ENCODE measurements around the gene ORMDL3. TPM values are rescaled to one million over a fixed set of nuclear protein-coding genes. Genes with fewer than 3 reads are reported as not detected.

ORMDL3 gene
- total and polyA plus RNA-seq, 10 of the 15 experiments (the other 5 are each of a cell fraction or from before 2014, with no cell fraction given): 8.8 to 98.1 (median 49.9) TPM

- DNase-seq (ENCODE audit: low read depth, low spot score): no peak
- TF ChIP-seq SIN3A (IDR thresholded peaks at IDR 0.05; ENCODE audit: low read depth, low read length) (no peak), EGR1 (IDR thresholded peaks at IDR 0.05; ENCODE audit: borderline replicate concordance in 1 of 2, low read depth in 2 of 2, low read length in 2 of 2) (no peak), GABPA (IDR thresholded peaks at IDR 0.05; ENCODE audit: low read depth) (no peak), ASH2L (IDR thresholded peaks at IDR 0.05; ENCODE audit: borderline replicate concordance, low read depth) (no peak), ZBTB11 (CRISPR knock-in tag; IDR thresholded peaks at IDR 0.05) (no peak), FOS (IDR thresholded peaks at IDR 0.05; ENCODE audit: borderline replicate concordance, extremely low read depth, insufficient read length) (no peak), NFXL1 (IDR thresholded peaks at IDR 0.05; ENCODE audit: borderline replicate concordance) (no peak), ESRRA (IDR thresholded peaks at IDR 0.05; ENCODE audit: low read length) (no peak), RBBP5 (conservative IDR thresholded peaks at IDR 0.05) (no peak), STAT1 (conservative IDR thresholded peaks at IDR 0.05) (no peak), EZH2 (IDR thresholded peaks at IDR 0.05; ENCODE audit: borderline replicate concordance, control insufficient read depth, low read depth, low read length) (no peak), ETV6 (conservative IDR thresholded peaks at IDR 0.05 in 1 of 2, IDR thresholded peaks at IDR 0.05 in 1 of 2; ENCODE audit: borderline replicate concordance in 1 of 2, low read depth in 1 of 2) (no peak), MAX (IDR thresholded peaks at IDR 0.05; ENCODE audit: low read depth, low read length) (no peak), BACH1 (IDR thresholded peaks at IDR 0.05; ENCODE audit: borderline replicate concordance) (no peak), USF1 (IDR thresholded peaks at IDR 0.05; ENCODE audit: borderline replicate concordance, extremely low read length, insufficient read depth, low read depth, low read length) (no peak), PKNOX1 (IDR thresholded peaks at IDR 0.05) (no peak), CREB1 (IDR thresholded peaks at IDR 0.05; ENCODE audit: low read depth) (no peak)
These were observed 41.4 kb upstream of the ORMDL3 start for GRCh38 chr17:39968761-39969160.

More at GRCh38 chr17:39968761-39969160, 41.4 kb upstream of the ORMDL3 start:
- H3K9me3 ChIP-seq (replicated peaks; ENCODE audit: control insufficient read depth, insufficient read depth, low read length): no peaks in the 10 kb centered on the region
- intact Hi-C loops (cut with micrococcal nuclease; ENCODE audit: unreplicated experiment) (no loop called here), in situ Hi-C loops (cut with MboI) (no loop called here)
- ATAC-seq (no peak), FAIRE-seq (no peak)
- SMC1A ChIA-PET (ENCODE audit: uncharacterized antibody, unreplicated experiment): interaction anchor here (0.8 kb wide), 1 partner anchor 12 kb away, joined by 3 read pairs; no protein-coding TSS in a partner anchor
- peaks cover 0 to 4% of the 10 kb centered on the region in 2 experiments; a peak in 2 of 4 replicates for H3K27me3 ChIP-seq (replicated peaks in 1 of 2; ENCODE audit: control insufficient read depth in 2 of 2, insufficient read depth in 2 of 2, low read length in 1 of 2)
- H4K20me1 ChIP-seq (ENCODE audit: control insufficient read depth, insufficient read depth): no peaks in the 10 kb centered on the region
- H3K27ac ChIP-seq (ENCODE audit: control insufficient read depth, insufficient read depth): no peak overlapping the region
- no peaks in the 10 kb centered on the region for H3K79me2 ChIP-seq (ENCODE audit: control insufficient read depth, insufficient read depth, low read length)
- RAD21 ChIA-PET (ENCODE audit: unreplicated experiment): interaction anchor here (1.2 kb wide), 1 partner anchor 8 kb away, joined by 3 read pairs; no protein-coding TSS in a partner anchor
- H3K4me3 ChIP-seq: no peak overlapping the region
- no TSS peak for BruUV-seq (replicated peaks)
- POLR2A ChIA-PET: interaction anchor here (0.9 to 1.1 kb wide), 3 partner anchors 9 to 43 kb away, joined by 3 to 5 read pairs (median 4); no protein-coding TSS in a partner anchor
- no peaks in the 10 kb centered on the region for H3K36me3 ChIP-seq (ENCODE audit: control insufficient read depth in 2 of 2, insufficient read depth in 2 of 2, low read length in 1 of 2)
- no peak overlapping the region for H2AFZ ChIP-seq (ENCODE audit: control insufficient read depth, low read depth, low read length)
- H3K4me1 ChIP-seq (ENCODE audit: control insufficient read depth, insufficient read depth, low read length): no peaks in the 10 kb centered on the region
- 37% methylated on average over 2 of the region's 2 CpGs for WGBS (ENCODE audit: insufficient coverage, insufficient replicate concordance, low lambda C conversion rate, missing lambda C conversion rate)
- H3K4me2 ChIP-seq (ENCODE audit: control insufficient read depth, insufficient read depth): no peak overlapping the region
- CTCF ChIA-PET: interaction anchor here (0.6 to 2.0 kb wide), 5 partner anchors 11 to 1698 kb away, joined by 3 to 9 read pairs (median 3); partner anchors contain the start of gene PSMD3
- no peak overlapping the region for H3K9ac ChIP-seq (ENCODE audit: control insufficient read depth, insufficient read depth, low read length)

Data from GM12878 (cell line).